HFF-Myc (cell line): ENCODE measurements around the gene GMEB1.
"Not testable (repeated sequence)": the region's sequence is repeated elsewhere in the genome, so short reads cannot be mapped to it uniquely, and the experiment has no call there.

ENCODE experiments used
- DNase-seq: peaks from one replicate; pipeline ENCODE4 v3.0.0-alpha.2; 2011; ENCODE audit warnings: low read depth; ENCODE audit errors: extremely low read depth
- H3K4me3 ChIP-seq: replicated peaks from 2 replicates; pipeline ENCODE4 v1.5.1; 2011; ENCODE audit warnings: low read depth, mild to moderate bottlenecking, control low read depth, low read length
- TF ChIP-seq, protein P1 (sequence below): IDR thresholded peaks from 2 replicates; pipeline ENCODE4 v1.5.1; 2012; ENCODE audit warnings: mild to moderate bottlenecking, low read depth, low read length, control low read depth; ENCODE audit errors: missing control alignments

Gene GMEB1

DNA sequence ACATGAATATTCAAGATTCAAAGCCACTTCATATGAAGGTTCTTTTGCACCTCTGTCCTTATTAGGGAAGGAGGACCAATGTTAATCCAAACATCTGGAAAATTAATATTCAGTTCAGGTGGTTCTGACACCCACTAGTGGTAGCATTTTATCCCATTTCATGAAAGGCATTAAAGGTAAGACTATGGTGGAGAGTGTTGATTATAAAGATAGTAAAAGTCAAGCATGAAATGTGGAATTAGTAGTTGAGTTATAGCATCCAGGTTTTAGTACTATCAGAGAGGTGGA, 50.7 kb downstream of the GMEB1 start:
- no peak overlapping the region for H3K4me3 ChIP-seq
- TF ChIP-seq, protein P1, sequence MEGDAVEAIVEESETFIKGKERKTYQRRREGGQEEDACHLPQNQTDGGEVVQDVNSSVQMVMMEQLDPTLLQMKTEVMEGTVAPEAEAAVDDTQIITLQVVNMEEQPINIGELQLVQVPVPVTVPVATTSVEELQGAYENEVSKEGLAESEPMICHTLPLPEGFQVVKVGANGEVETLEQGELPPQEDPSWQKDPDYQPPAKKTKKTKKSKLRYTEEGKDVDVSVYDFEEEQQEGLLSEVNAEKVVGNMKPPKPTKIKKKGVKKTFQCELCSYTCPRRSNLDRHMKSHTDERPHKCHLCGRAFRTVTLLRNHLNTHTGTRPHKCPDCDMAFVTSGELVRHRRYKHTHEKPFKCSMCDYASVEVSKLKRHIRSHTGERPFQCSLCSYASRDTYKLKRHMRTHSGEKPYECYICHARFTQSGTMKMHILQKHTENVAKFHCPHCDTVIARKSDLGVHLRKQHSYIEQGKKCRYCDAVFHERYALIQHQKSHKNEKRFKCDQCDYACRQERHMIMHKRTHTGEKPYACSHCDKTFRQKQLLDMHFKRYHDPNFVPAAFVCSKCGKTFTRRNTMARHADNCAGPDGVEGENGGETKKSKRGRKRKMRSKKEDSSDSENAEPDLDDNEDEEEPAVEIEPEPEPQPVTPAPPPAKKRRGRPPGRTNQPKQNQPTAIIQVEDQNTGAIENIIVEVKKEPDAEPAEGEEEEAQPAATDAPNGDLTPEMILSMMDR: no peak
- no peak for DNase-seq

DNA sequence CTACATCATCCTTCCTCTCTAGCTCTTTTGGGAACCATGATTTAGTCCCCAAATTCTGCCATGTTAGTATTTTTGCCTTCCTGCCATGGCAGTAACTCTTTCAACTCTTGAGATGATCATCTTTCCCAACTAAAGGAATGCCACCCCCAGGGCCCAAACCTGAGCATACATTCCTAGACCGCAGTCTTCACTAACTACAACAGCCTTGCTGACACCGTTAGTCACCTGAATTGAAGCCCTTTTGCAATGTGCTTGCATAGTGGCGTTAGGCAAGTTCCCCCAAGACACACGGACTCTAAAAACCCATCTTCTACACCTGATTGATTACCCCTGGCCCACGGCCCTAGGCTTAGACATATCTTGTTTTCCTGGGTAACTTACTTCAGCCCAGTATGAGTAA, 51.8 kb downstream of the GMEB1 start:
- no peak overlapping the region for H3K4me3 ChIP-seq
- TF ChIP-seq, protein P1: no peak
- DNase-seq: no peak

DNA sequence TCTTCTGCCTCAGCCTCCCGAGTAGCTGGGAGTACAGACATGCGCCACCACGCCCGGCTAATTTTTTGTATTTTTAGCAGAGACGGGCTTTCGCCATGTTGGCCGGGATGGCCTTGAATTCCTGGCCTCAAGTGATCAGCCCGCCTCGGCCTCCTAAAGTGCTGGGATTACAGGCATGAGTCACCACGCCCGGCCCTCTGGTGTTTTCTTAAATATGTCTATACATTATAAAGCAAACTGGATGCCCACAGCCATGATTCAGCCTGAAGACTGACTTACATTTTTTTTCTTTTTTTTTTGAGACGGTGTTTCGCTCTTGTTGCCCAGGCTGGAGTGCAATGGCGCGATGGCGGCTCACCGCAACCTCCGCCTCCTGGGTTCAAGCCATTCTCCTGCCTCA, 53.3 kb downstream of the GMEB1 start:
- DNase-seq, H3K4me3 ChIP-seq: not testable (repeated sequence)

DNA sequence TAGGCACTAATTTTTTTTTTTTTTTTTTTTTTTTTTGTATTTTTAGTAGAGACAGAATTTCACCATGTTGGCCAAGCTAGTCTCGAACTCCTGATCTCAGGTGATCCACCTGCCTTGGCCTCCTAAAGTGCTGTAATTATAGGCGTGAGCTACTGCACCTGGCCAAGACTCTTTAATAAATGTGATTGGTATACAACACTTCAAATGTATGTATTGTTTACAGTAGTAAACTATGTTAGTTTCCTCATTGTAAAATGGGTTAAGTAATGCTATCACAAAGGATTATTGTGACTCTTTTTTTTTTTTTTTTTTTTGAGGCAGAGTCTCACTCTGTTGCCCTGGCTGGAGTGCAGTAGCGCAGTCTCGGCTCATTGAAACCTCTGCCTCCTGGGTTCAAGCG, 56.8 kb downstream of the GMEB1 start:
- DNase-seq, H3K4me3 ChIP-seq: not testable (repeated sequence)

DNA sequence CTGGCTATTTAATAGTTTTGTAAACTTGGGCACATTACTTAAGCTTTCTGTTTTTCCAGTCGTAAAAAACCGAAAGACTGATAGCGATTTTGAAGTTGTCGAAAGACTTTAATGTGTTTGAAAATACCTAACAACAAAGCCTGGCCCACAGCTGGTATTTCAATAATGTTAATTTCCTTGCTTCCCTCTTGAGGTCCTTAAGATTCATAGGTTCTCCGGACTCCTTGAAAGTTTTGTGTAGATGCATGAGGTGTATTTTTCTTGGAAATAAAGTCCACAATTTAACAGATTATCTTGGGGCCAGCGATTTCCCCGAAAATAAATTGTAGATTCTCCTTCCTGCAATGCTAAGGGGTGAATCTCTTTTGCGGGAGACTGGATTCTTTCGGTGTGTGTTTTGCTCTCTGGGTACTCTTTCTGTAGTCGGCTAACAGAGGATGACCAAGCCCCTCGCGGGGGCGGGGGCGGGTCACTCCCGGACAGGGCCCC, 67.4 kb downstream of the GMEB1 start:
- no peak for DNase-seq
- TF ChIP-seq, protein P1: no peak
- peak overlapping the region; percentile 90 for H3K4me3 ChIP-seq

DNA sequence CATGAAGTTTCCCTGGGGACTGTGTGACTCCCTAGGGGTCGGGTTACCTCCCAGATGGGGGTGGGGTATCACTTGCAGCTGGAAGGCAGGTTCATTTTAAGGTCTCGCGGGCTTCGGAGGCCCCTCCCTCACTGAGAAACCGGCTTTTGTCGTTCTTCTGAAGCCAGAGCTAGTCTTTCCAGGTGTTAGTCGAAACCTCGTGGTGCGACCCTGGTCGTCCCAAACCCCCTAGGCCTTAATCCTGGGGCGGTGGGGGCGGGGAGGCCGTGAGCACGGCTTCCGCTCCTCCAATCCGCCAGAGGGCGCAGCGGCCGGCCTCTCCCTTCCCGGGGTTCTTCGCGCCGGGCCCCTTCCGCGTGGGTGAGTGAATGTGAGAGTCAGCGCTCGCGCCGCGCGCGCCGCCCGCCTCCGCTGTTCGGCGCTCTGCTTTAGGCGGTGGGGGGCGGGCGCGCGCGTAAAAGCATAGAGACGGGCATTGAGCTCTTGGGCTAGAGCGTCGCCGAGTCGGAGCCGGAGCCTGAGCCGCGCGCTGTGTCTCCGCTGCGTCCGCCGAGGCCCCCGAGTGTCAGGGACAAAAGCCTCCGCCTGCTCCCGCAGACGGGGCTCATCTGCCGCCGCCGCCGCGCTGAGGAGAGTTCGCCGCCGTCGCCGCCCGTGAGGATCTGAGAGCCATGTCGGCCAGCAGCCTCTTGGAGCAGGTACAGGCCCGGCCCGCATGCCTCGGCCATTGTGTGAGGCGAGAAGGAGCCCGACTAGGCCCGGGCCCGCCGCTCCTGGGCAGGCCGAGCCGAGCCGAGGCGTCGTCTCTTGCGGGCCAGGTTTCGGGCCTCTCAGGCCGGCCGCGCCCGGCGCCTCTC, 68.1 kb downstream of the GMEB1 start, which contains the start of gene YTHDF2:
YTHDF2 (plus strand) TSS at position 491 of the 857 bp plus-strand sequence; CDS start at position 672, 181 bp downstream.
- DNase-seq: peak; percentile 82
- H3K4me3 ChIP-seq: peak within 1 kb of the TSS; percentile 90
- TF ChIP-seq, protein P1: peak; percentile 86

DNA sequence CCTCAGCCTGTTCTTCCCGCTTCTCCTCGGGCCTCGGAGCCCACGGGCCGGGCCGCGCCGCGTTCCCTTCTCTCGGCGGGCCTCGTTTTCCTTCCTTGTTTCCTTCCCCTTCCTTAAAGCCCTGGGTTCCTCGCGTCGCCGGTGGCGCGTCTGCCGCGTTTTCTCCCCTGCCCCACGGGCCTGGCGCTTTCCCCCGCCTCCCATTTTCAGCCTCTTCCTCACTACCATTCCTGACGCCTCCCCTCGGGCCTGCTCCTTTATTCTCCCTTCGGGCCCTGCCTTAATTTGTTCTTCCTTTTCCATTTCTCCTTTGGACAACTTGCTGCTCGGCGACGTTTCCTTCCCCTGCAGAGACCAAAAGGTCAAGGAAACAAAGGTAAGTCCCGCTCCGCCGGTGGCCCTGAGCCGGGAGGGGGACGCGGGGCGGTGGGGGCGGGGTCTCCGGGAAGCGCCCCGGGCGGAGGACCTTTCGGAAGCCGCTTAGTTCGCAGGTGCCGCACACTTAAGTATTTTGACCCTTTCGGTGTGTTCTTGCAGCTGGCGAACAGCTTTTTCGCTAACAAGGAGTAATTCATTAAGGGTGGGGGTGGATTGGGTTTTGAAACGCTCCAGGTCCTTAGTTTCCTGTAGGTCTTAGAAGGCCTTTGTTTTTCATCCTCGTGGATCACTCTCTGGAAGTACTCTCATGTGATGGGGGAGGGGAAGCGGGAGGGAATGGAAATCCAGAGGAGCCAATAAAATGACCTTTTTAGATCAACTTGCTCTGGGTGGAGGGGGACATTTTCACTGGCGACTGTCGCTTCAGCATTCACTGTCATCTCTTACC, 68.9 kb downstream of the GMEB1 start:
- DNase-seq: no peak
- TF ChIP-seq, protein P1: no peak
- H3K4me3 ChIP-seq: peak overlapping the region; percentile 90
